Fibroblast of lung (primary cell): ENCODE measurements around the gene RBMS2. TPM values are rescaled to one million over a fixed set of nuclear protein-coding genes. Genes with fewer than 3 reads are reported as not detected.
A peak's percentile ranks its signal among the peaks of the same experiment; 100 is the strongest.

Experiments used
- DNase-seq, 2 donors: peaks; one replicate each; pipeline versions ENCODE4 v3.0.0 to v3.0.0-alpha.2; 2010; ENCODE audit warnings: low read depth in 2 of 2
- H2AFZ ChIP-seq: 2 replicates; pipeline ENCODE4 v1.5.1; 2012; ENCODE audit warnings: low read length, control low read depth, inconsistent platforms
- H3K27ac ChIP-seq: 2 replicates; pipeline ENCODE4 v1.5.1; 2011; ENCODE audit warnings: low read length, control low read depth; ENCODE audit not compliant: insufficient read depth
- H3K27me3 ChIP-seq: 2 replicates; pipeline ENCODE4 v1.5.1; 2011; ENCODE audit warnings: mild to moderate bottlenecking, low read length; ENCODE audit not compliant: control insufficient read depth, insufficient read depth
- H3K36me3 ChIP-seq: 2 replicates; pipeline ENCODE4 v1.5.1; 2011; ENCODE audit warnings: low read length; ENCODE audit not compliant: control insufficient read depth, insufficient read depth
- H3K4me1 ChIP-seq: 2 replicates; pipeline ENCODE4 v1.5.1; 2011; ENCODE audit warnings: low read length; ENCODE audit not compliant: control insufficient read depth, insufficient read depth; ENCODE audit errors: extremely low read depth
- H3K4me2 ChIP-seq: 2 replicates; pipeline ENCODE4 v1.5.1; 2011; ENCODE audit warnings: low read length, control low read depth; ENCODE audit not compliant: insufficient read depth; ENCODE audit errors: extremely low read depth
- H3K4me3 ChIP-seq, 4 experiments: fragments of 200-600 bp in 1 of 4; sonication (generic) in 1 of 4; replicated peaks in 1 of 4; 2 replicates each; pipeline ENCODE4 v1.5.1; 2011 to 2016; ENCODE audit warnings: low read length in 4 of 4, low read depth in 3 of 4, mild to moderate bottlenecking in 3 of 4, control low read depth in 2 of 4, inconsistent platforms in 1 of 4, mixed read lengths in 1 of 4; ENCODE audit not compliant: insufficient read depth in 1 of 4; ENCODE audit errors: control extremely low read depth in 1 of 4
- H3K79me2 ChIP-seq: 2 replicates; pipeline ENCODE4 v1.5.1; 2012; ENCODE audit warnings: mild to moderate bottlenecking, low read length, inconsistent platforms; ENCODE audit not compliant: control insufficient read depth, insufficient read depth
- H3K9ac ChIP-seq: 2 replicates; pipeline ENCODE4 v1.5.1; 2011; ENCODE audit warnings: mild to moderate bottlenecking, low read length, control low read depth; ENCODE audit not compliant: insufficient read depth
- H3K9me3 ChIP-seq: 2 replicates; pipeline ENCODE4 v1.5.1; 2012; ENCODE audit warnings: low read depth, low read length; ENCODE audit not compliant: control insufficient read depth, insufficient read depth
- H4K20me1 ChIP-seq: 2 replicates; pipeline ENCODE4 v1.5.1; 2011; ENCODE audit warnings: low read length; ENCODE audit not compliant: control insufficient read depth, insufficient read depth; ENCODE audit errors: extremely low read depth
- EZH2 ChIP-seq: IDR thresholded peaks from 2 replicates; pipeline ENCODE4 v1.5.1; 2012; ENCODE audit warnings: low read length, control low read depth, mild to moderate bottlenecking; ENCODE audit errors: missing control alignments
- polyA plus RNA-seq, 2 donors: library from polyadenylated mRNA; depleted of rRNA in 1 of 2; stranded (reverse) in 1 of 2; unstranded in 1 of 2; fragments of >200 nt; gene quantifications; 2 replicates each; pipeline ENCODE4 v1.2.1, GENCODE V29; 2011 to 2012; ENCODE audit warnings: missing spikeins in 1 of 2
- total RNA-seq: library from RNA; depleted of rRNA; stranded (reverse); fragments of >200 nt; gene quantifications from 2 replicates; pipeline ENCODE4 v1.2.1, GENCODE V29; 2014
- TF ChIP-seq, protein P1 (sequence below), 2 donors: IDR thresholded peaks in 1 of 2; conservative IDR thresholded peaks in 1 of 2; 1 replicate in 1 of 2; 2 replicates in 1 of 2; pipeline ENCODE4 v1.5.1; 2011 to 2012; ENCODE audit warnings: low read length in 2 of 2, control low read depth in 1 of 2, inconsistent platforms in 1 of 2, low read depth in 1 of 2, mild to moderate bottlenecking in 1 of 2

Gene RBMS2
- total and polyA plus RNA-seq, 2 donors (not counting 1 experiment from before 2014, with no cell fraction given) = 23.1 to 66.9 TPM

DNA sequence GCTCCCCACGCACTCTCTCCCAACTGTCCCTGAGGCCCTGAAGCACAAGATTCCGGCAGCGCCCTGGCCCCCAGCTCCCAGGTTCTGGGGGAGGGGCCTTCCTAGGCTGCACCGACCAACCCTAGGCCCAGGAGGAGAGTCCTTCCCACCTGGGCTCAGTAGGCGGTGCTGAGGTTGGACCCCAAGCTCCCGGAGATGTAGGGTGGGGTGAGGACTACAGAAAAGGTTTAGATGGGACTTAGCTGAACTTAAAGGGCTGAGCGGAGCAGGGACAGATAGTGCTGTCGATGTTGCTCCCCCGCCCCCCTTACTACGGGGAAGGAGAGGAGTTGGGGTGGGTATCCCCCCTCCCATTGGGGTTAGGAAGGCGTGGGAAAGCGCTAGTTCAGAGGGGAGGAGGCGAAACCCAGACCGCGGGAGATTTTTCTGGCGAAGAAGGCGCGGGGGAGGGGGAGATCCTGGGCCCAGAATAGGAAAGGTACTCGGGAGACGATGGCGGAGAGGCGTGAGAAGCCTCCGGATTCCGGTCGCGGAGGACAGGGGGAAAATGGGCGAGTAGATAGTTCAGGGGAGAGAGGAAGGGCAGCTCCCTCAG lies 112.7 kb downstream of the RBMS2 start:
- Histone ChIP-seq H4K20me1 (no peaks in the 10 kb centered on the region), H3K9ac (peak overlapping the region; percentile 67), H3K27me3 (no peaks in the 10 kb centered on the region), H3K9me3 (no peaks in the 10 kb centered on the region), H3K4me1 (peaks cover 22% of the 10 kb centered on the region), H3K79me2 (peaks cover 58% of the 10 kb centered on the region), H3K36me3 (peaks cover 10% of the 10 kb centered on the region), H3K4me3 (peak overlapping the region; percentile 69 to 81 (median 76)), H2AFZ (no peak overlapping the region), H3K4me2 (peak overlapping the region; percentile 42), H3K27ac (peak overlapping the region; percentile 45)
- TF ChIP-seq, protein P1, sequence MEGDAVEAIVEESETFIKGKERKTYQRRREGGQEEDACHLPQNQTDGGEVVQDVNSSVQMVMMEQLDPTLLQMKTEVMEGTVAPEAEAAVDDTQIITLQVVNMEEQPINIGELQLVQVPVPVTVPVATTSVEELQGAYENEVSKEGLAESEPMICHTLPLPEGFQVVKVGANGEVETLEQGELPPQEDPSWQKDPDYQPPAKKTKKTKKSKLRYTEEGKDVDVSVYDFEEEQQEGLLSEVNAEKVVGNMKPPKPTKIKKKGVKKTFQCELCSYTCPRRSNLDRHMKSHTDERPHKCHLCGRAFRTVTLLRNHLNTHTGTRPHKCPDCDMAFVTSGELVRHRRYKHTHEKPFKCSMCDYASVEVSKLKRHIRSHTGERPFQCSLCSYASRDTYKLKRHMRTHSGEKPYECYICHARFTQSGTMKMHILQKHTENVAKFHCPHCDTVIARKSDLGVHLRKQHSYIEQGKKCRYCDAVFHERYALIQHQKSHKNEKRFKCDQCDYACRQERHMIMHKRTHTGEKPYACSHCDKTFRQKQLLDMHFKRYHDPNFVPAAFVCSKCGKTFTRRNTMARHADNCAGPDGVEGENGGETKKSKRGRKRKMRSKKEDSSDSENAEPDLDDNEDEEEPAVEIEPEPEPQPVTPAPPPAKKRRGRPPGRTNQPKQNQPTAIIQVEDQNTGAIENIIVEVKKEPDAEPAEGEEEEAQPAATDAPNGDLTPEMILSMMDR (conservative IDR thresholded peaks at IDR 0.05 in 1 of 2, IDR thresholded peaks at IDR 0.05 in 1 of 2; ENCODE audit: low read depth in 1 of 2, low read length in 2 of 2) = no peak
- TF ChIP-seq EZH2 = no peak
- DNase-seq = no peak

DNA sequence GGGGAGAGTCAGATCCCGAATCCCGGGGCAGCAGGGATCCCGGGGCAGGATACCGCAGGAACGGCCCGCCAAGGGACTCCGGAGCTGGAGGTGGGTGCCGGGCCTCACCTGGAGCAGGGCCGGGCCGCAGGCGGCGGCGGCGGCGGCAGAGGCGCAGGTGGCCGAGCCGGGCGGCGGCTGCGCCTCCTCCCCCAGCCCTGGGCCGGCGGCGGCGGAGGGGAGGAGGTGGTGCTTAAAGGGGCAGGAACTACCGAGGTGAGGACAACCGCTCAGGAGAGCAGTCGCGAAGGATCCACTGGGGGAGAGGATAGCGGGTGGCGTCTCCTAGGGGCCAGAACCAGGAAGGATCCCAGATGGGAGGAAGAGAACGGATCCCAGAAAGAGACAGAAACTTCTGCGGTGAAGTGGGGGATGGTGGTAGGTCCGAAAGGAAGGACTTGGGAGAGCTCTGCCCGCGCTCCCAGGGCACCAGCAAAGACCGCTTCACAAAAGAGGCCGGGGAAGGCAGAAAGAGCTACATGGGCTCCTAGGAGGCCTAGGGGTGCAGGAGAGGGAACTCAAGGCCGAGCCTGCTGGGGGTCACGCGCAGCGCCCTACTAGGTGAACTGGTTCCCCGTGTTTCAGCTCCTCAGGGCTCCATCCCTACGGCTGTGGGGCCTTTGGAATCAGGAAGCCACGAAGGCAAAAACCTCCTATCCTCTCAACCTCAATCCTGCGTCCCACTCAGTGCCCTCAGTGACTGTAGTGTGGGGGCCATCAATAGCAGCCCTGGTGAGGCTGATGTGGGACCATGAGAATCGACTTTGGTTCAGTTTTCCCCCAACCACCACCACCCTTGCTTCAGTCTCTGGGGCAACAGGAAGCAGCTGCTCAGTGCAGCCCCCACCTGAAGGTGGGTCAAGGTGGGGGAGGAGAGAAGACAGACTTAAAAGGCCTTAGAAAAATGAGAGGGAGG lies 113.5 kb downstream of the RBMS2 start:
- Histone ChIP-seq H3K36me3 (peaks cover 12% of the 10 kb centered on the region), H4K20me1 (no peaks in the 10 kb centered on the region), H2AFZ (no peak overlapping the region), H3K9me3 (no peaks in the 10 kb centered on the region), H3K27ac (peak overlapping the region; percentile 78), H3K4me2 (peak overlapping the region; percentile 72), H3K79me2 (peaks cover 53% of the 10 kb centered on the region), H3K4me1 (peaks cover 22% of the 10 kb centered on the region), H3K27me3 (no peaks in the 10 kb centered on the region), H3K4me3 (peak overlapping the region; percentile 69 to 81 (median 77)), H3K9ac (peak overlapping the region; percentile 67)
- DNase-seq = peak; percentile 82 to 83
- TF ChIP-seq, protein P1 (conservative IDR thresholded peaks at IDR 0.05 in 1 of 2, IDR thresholded peaks at IDR 0.05 in 1 of 2; ENCODE audit: low read depth in 1 of 2, low read length in 2 of 2) = peak; percentile 55 to 65
- no peak for TF ChIP-seq EZH2
